H1 (cell line): ENCODE measurements around the gene TTC32. TPM values are rescaled to one million over a fixed set of nuclear protein-coding genes. Genes with fewer than 3 reads are reported as not detected.

Experiments used
- CTCF ChIA-PET: fragments of 300-600 bp; sonication (Branson Sonifier 250); formaldehyde crosslinking; loops from one replicate; lab custom pipeline; 2021; ENCODE audit not compliant: partially characterized antibody; lab: Charles Lee
- POLR2A ChIA-PET: fragments of 300-600 bp; sonication (Branson Sonifier 250); formaldehyde crosslinking; loops from one replicate; lab custom pipeline; 2021; ENCODE audit warnings: inconsistent platforms; ENCODE audit not compliant: partially characterized antibody; lab: Charles Lee
- DNase-seq, 2 experiments: peaks; one replicate each; pipeline versions ENCODE4 v3.0.0 to v3.0.0-alpha.2; 2010 to 2022; ENCODE audit warnings: low spot score in 2 of 2, low read depth in 1 of 2, mixed read lengths in 1 of 2
- FAIRE-seq: peaks from 2 replicates; lab custom pipeline; 2011; peaks lifted over from hg19 to GRCh38; lab: Jason Lieb, UNC
- H2AFZ ChIP-seq: 2 replicates; pipeline ENCODE4 v1.8.1; 2012; ENCODE audit warnings: low read length, inconsistent platforms
- H2AK5ac ChIP-seq: 2 replicates; pipeline ENCODE4 v1.6.1; 2013; ENCODE audit warnings: low read depth, low read length
- H2BK120ac ChIP-seq: replicated peaks from 2 replicates; pipeline ENCODE3; 2013; ENCODE audit warnings: low read depth, low read length, inconsistent platforms
- H2BK12ac ChIP-seq: 2 replicates; pipeline ENCODE4 v1.6.1; 2013; ENCODE audit warnings: low read depth, low read length
- H2BK15ac ChIP-seq: 2 replicates; pipeline ENCODE4 v1.6.1; 2013; ENCODE audit warnings: low read length
- H2BK20ac ChIP-seq: 2 replicates; pipeline ENCODE4 v1.6.1; 2013; ENCODE audit warnings: low read length
- H2BK5ac ChIP-seq: 2 replicates; pipeline ENCODE4 v1.6.1; 2013; ENCODE audit warnings: low read depth, low read length
- H3K14ac ChIP-seq: 2 replicates; pipeline ENCODE4 v1.6.1; 2013; ENCODE audit warnings: inconsistent platforms; ENCODE audit not compliant: insufficient read length
- H3K18ac ChIP-seq: 2 replicates; pipeline ENCODE4 v1.6.1; 2013; ENCODE audit warnings: low read length; ENCODE audit errors: extremely low read depth
- H3K23ac ChIP-seq: 2 replicates; pipeline ENCODE4 v1.6.1; 2013; ENCODE audit warnings: inconsistent platforms; ENCODE audit not compliant: insufficient read length
- H3K23me2 ChIP-seq: 2 replicates; pipeline ENCODE4 v1.6.1; 2013; ENCODE audit warnings: low read depth, low read length
- H3K27ac ChIP-seq: 2 replicates; pipeline ENCODE4 v1.6.1; 2011; ENCODE audit warnings: low read depth, low read length, inconsistent platforms
- H3K27me3 ChIP-seq, 4 experiments: replicated peaks in 1 of 4; 1 replicate in 1 of 4; 2 replicates in 3 of 4; pipeline versions ENCODE4 v1.6.1 to v1.8.1; 2011 to 2013; ENCODE audit warnings: low read length in 3 of 4, mild to moderate bottlenecking in 3 of 4, inconsistent platforms in 2 of 4, mixed read lengths in 2 of 4, moderate library complexity in 1 of 4; ENCODE audit not compliant: control insufficient read depth in 3 of 4, insufficient read depth in 3 of 4; ENCODE audit errors: extremely low read depth in 1 of 4
- H3K36me3 ChIP-seq, 4 experiments: 2 replicates each; pipeline versions ENCODE4 v1.6.1 to v1.8.1; 2011 to 2013; ENCODE audit warnings: mild to moderate bottlenecking in 4 of 4, low read length in 3 of 4, moderate library complexity in 2 of 4, control low read depth in 1 of 4, inconsistent platforms in 1 of 4; ENCODE audit not compliant: insufficient read depth in 4 of 4, control insufficient read depth in 2 of 4
- H3K4ac ChIP-seq: replicated peaks from 2 replicates; pipeline ENCODE3; 2013; ENCODE audit warnings: low read length, low read depth, mixed read lengths, inconsistent platforms; ENCODE audit not compliant: insufficient read length
- H3K4me1 ChIP-seq, 4 experiments: replicated peaks in 1 of 4; 1 replicate in 1 of 4; 2 replicates in 3 of 4; pipeline versions ENCODE4 v1.6.1 to v1.8.1; 2011 to 2013; ENCODE audit warnings: low read length in 3 of 4, inconsistent platforms in 2 of 4, mixed read lengths in 1 of 4; ENCODE audit not compliant: insufficient read depth in 4 of 4, control insufficient read depth in 3 of 4
- H3K4me2 ChIP-seq, 2 experiments: 2 replicates each; pipeline versions ENCODE4 v1.6.1 to v1.8.1; 2011 to 2013; ENCODE audit warnings: low read depth in 2 of 2, low read length in 2 of 2, control low read depth in 1 of 2, inconsistent platforms in 1 of 2, mild to moderate bottlenecking in 1 of 2; ENCODE audit not compliant: insufficient read depth in 1 of 2
- H3K4me3 ChIP-seq, 4 experiments: fragments of 200-600, 300-600 bp in 1 of 4; sonication (generic), shearing (Covaris generic), sonication (Bioruptor Twin) in 1 of 4; 2 replicates each; pipeline versions ENCODE4 v1.5.1 to v1.8.1; 2011 to 2016; ENCODE audit warnings: low read length in 4 of 4, low read depth in 3 of 4, control low read depth in 2 of 4, inconsistent platforms in 2 of 4, mild to moderate bottlenecking in 2 of 4, mixed read lengths in 1 of 4, moderate library complexity in 1 of 4; ENCODE audit not compliant: insufficient read depth in 2 of 4; ENCODE audit errors: extremely low read depth in 1 of 4
- H3K56ac ChIP-seq: replicated peaks from 2 replicates; pipeline ENCODE3; 2013; ENCODE audit warnings: low read depth, mild to moderate bottlenecking, mixed read lengths, low read length, inconsistent platforms; ENCODE audit not compliant: insufficient read length
- H3K79me1 ChIP-seq: 2 replicates; pipeline ENCODE4 v1.6.1; 2013; ENCODE audit warnings: low read depth, low read length, control low read depth
- H3K79me2 ChIP-seq, 2 experiments: 2 replicates each; pipeline versions ENCODE4 v1.6.1 to v1.8.1; 2012 to 2013; ENCODE audit warnings: low read length in 2 of 2, mild to moderate bottlenecking in 2 of 2, inconsistent platforms in 1 of 2; ENCODE audit not compliant: insufficient read depth in 2 of 2, control insufficient read depth in 1 of 2
- H3K9ac ChIP-seq, 4 experiments: replicated peaks in 1 of 4; 1 replicate in 1 of 4; 2 replicates in 3 of 4; pipeline versions ENCODE4 v1.6.1 to v1.8.1; 2011 to 2013; ENCODE audit warnings: low read depth in 3 of 4, low read length in 3 of 4, control low read depth in 2 of 4, mild to moderate bottlenecking in 2 of 4, moderate library complexity in 2 of 4, inconsistent platforms in 1 of 4; ENCODE audit errors: extremely low read depth in 1 of 4
- H3K9me3 ChIP-seq, 2 experiments: 2 replicates each; pipeline versions ENCODE4 v1.6.1 to v1.8.1; 2012 to 2013; ENCODE audit warnings: mild to moderate bottlenecking in 2 of 2, moderate library complexity in 2 of 2, control low read depth in 1 of 2, inconsistent platforms in 1 of 2, low read depth in 1 of 2, low read length in 1 of 2, mixed read lengths in 1 of 2; ENCODE audit not compliant: insufficient read depth in 2 of 2
- H4K20me1 ChIP-seq, 2 experiments: replicated peaks in 1 of 2; 2 replicates each; pipeline versions ENCODE3 to v1.8.1; 2011 to 2013; ENCODE audit warnings: inconsistent platforms in 2 of 2, low read length in 2 of 2, mild to moderate bottlenecking in 1 of 2; ENCODE audit not compliant: insufficient read depth in 2 of 2, control insufficient read depth in 1 of 2
- H4K5ac ChIP-seq: 2 replicates; pipeline ENCODE4 v1.6.1; 2013; ENCODE audit warnings: low read length, low read depth, mixed read lengths, inconsistent platforms; ENCODE audit not compliant: insufficient read length
- H4K8ac ChIP-seq: 2 replicates; pipeline ENCODE4 v1.8.0; 2013; ENCODE audit warnings: mild to moderate bottlenecking, moderate library complexity, low read length, inconsistent platforms; ENCODE audit not compliant: insufficient read depth; ENCODE audit errors: extremely low read depth
- H4K91ac ChIP-seq: replicated peaks from 2 replicates; pipeline ENCODE3; 2013; ENCODE audit warnings: low read length, mixed read lengths, inconsistent platforms; ENCODE audit not compliant: insufficient read length
- BACH1 ChIP-seq: IDR thresholded peaks from 2 replicates; pipeline ENCODE4 v1.6.1; 2012; ENCODE audit warnings: low read length, improper control_type of control experiment
- CTBP2 ChIP-seq: IDR thresholded peaks from 2 replicates; pipeline ENCODE4 v1.7.0; 2011; ENCODE audit warnings: borderline replicate concordance, mild to moderate bottlenecking, moderate library complexity, mixed read lengths, low read length; ENCODE audit not compliant: insufficient read depth, insufficient read length
- EP300 ChIP-seq, 2 experiments: IDR thresholded peaks; 1 replicate in 1 of 2; 2 replicates in 1 of 2; pipeline ENCODE4 v1.6.1; 2011 to 2012; ENCODE audit warnings: low read depth in 2 of 2, low read length in 2 of 2, mild to moderate bottlenecking in 2 of 2, borderline replicate concordance in 1 of 2, inconsistent platforms in 1 of 2, moderate library complexity in 1 of 2
- SIRT6 ChIP-seq: IDR thresholded peaks from one replicate; pipeline ENCODE4 v1.7.1; 2012; ENCODE audit warnings: low read length, inconsistent platforms
- SRF ChIP-seq: IDR thresholded peaks from 2 replicates; pipeline ENCODE4 v1.6.1; 2011; ENCODE audit warnings: mild to moderate bottlenecking, low read depth, low read length, moderate library complexity
- TEAD4 ChIP-seq: IDR thresholded peaks from 2 replicates; pipeline ENCODE4 v1.6.1; 2012; ENCODE audit warnings: low read depth, low read length, inconsistent platforms, mixed read lengths
- WGBS, 2 experiments: shearing (Covaris generic) in 1 of 2; methylation state at CpG; one replicate each; pipeline versions ENCODE4 v1.1.6 to v1.1.7; 2013 to 2015; ENCODE audit warnings: low lambda C conversion rate in 2 of 2, mixed read lengths in 2 of 2, inconsistent platforms in 1 of 2, low coverage in 1 of 2, missing lambda C conversion rate in 1 of 2; ENCODE audit not compliant: insufficient replicate concordance in 2 of 2, insufficient coverage in 1 of 2, insufficient read length in 1 of 2; ENCODE audit errors: extremely low coverage in 1 of 2, missing lambda C conversion rate in 1 of 2; 5-methylcytosine and 5-hydroxymethylcytosine counted together
- polyA plus RNA-seq, 7 experiments: library from polyadenylated mRNA; depleted of rRNA in 3 of 7; stranded (reverse) in 5 of 7; unstranded in 2 of 7; fragments of >200 nt in 5 of 7; fragments of 200-250 nt in 2 of 7; gene quantifications; 1 replicate in 5 of 7; 2 replicates in 1 of 7; 4 replicates in 1 of 7; pipeline versions ENCODE4 v1.2.1 to v1.2.3, GENCODE V29; 2011 to 2013; ENCODE audit warnings: missing spikeins in 2 of 7, mixed read lengths in 2 of 7
- total RNA-seq: library from RNA; stranded (reverse); fragmentation: NEBNext Ultra II Directional; extraction: Animal tissue kit (Norgen Biotek cat#: 25700); gene quantifications from 2 replicates; pipeline ENCODE4 v1.2.1, GENCODE V29; 2021
- TF ChIP-seq, protein P1 (sequence below), 3 experiments: IDR thresholded peaks; 1 replicate in 2 of 3; 2 replicates in 1 of 3; pipeline versions ENCODE4 v1.5.1 to v1.6.1; 2011; ENCODE audit warnings: low read length in 3 of 3, mild to moderate bottlenecking in 3 of 3, inconsistent platforms in 2 of 3, low read depth in 1 of 3, moderate library complexity in 1 of 3; ENCODE audit not compliant: insufficient read depth in 1 of 3; ENCODE audit errors: control extremely low read depth in 1 of 3
- TF ChIP-seq, protein P2 (sequence below): IDR thresholded peaks from 2 replicates; pipeline ENCODE4 v1.6.1; 2011; ENCODE audit warnings: low read length, improper control_type of control experiment

The TTC32 gene
- total and polyA plus RNA-seq, 2 of the 8 experiments (the other 6 are each of a cell fraction or from before 2014, with no cell fraction given), result 6.8 to 8.7 TPM

DNA sequence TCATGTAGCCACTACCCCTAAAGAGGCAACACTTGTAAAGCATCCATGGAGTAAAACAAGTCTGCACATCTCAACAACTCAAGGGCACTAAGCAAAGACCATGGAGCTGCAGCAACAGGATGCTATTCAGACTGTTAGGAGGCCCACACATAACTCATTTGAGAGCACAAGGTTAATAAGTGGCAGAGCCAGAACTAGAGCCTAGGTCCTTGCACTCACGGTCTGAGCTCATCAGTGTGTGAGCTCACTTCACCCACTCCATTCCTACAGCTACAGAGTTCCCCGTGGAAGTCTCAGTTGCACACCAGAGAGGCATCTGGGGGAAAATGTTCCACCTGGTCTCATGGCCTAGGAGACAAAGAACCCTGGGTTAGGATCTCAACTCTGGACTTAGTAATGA, 35.0 kb downstream of the TTC32 start:
- Histone ChIP-seq H3K4me2 (no peak overlapping the region), H3K27ac (no peak overlapping the region), H4K8ac (no peak overlapping the region), H3K79me2 (no peaks in the 10 kb centered on the region), H3K4me3 (no peak overlapping the region), H3K27me3 (peaks cover 0 to 26% (median 24%) of the 10 kb centered on the region in 4 experiments; a peak in 6 of 7 replicates), H3K23me2 (peaks cover 6% of the 10 kb centered on the region; the same call in 1 of the 2 replicates), H2AFZ (no peak overlapping the region), H2BK20ac (no peak overlapping the region), H2BK12ac (no peak overlapping the region), H3K56ac (no peak overlapping the region), H3K23ac (no peak overlapping the region), H3K36me3 (no peaks in the 10 kb centered on the region), H4K5ac (no peak overlapping the region), H3K4ac (no peak overlapping the region), H2BK5ac (no peak overlapping the region), H2BK15ac (no peak overlapping the region), H3K14ac (no peak overlapping the region), H3K79me1 (no peaks in the 10 kb centered on the region), H2AK5ac (no peak overlapping the region), H3K4me1 (peaks cover 0 to 6% (median 2%) of the 10 kb centered on the region in 4 experiments; a peak in 3 of 7 replicates), H3K18ac (no peak overlapping the region), H4K91ac (no peak overlapping the region), H3K9ac (no peak overlapping the region), H3K9me3 (no peaks in the 10 kb centered on the region), H4K20me1 (no peaks in the 10 kb centered on the region), H2BK120ac (no peak overlapping the region)
- ChIA-PET CTCF (interaction anchor here (0.9 to 1.2 kb wide), 3 partner anchors 109 to 516 kb away, joined by 3 read pairs; no protein-coding TSS in a partner anchor), POLR2A (no interaction called here)
- FAIRE-seq, result no peak
- DNase-seq, result no peak
- TF ChIP-seq TEAD4 (no peak), SIRT6 (no peak), SRF (no peak), BACH1 (no peak), EP300 (IDR thresholded peaks at IDR 0.05; ENCODE audit: borderline replicate concordance in 1 of 2, low read depth in 2 of 2, low read length in 2 of 2) (no peak), CTBP2 (no peak)
- TF ChIP-seq, protein P1, sequence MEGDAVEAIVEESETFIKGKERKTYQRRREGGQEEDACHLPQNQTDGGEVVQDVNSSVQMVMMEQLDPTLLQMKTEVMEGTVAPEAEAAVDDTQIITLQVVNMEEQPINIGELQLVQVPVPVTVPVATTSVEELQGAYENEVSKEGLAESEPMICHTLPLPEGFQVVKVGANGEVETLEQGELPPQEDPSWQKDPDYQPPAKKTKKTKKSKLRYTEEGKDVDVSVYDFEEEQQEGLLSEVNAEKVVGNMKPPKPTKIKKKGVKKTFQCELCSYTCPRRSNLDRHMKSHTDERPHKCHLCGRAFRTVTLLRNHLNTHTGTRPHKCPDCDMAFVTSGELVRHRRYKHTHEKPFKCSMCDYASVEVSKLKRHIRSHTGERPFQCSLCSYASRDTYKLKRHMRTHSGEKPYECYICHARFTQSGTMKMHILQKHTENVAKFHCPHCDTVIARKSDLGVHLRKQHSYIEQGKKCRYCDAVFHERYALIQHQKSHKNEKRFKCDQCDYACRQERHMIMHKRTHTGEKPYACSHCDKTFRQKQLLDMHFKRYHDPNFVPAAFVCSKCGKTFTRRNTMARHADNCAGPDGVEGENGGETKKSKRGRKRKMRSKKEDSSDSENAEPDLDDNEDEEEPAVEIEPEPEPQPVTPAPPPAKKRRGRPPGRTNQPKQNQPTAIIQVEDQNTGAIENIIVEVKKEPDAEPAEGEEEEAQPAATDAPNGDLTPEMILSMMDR (IDR thresholded peaks at IDR 0.05; ENCODE audit: control extremely low read depth in 1 of 3, insufficient read depth in 1 of 3, low read depth in 1 of 3, low read length in 3 of 3), result no peak
- TF ChIP-seq, protein P2, sequence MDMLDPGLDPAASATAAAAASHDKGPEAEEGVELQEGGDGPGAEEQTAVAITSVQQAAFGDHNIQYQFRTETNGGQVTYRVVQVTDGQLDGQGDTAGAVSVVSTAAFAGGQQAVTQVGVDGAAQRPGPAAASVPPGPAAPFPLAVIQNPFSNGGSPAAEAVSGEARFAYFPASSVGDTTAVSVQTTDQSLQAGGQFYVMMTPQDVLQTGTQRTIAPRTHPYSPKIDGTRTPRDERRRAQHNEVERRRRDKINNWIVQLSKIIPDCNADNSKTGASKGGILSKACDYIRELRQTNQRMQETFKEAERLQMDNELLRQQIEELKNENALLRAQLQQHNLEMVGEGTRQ, result no peak
- WGBS, 2 experiments, result 89% methylated on average over 2 of the region's 2 CpGs; no CpG with 5 or more reads in 1 of the 2 experiments
